H1 (cell line): ENCODE results near the gene LRRC4C. TPM values are rescaled to one million over a fixed set of nuclear protein-coding genes. Genes with fewer than 3 reads are reported as not detected.

ENCODE experiments used
- CTCF ChIA-PET: fragments of 300-600 bp; sonication (Branson Sonifier 250); formaldehyde crosslinking; loops from one replicate; lab custom pipeline; 2021; ENCODE audit not compliant: partially characterized antibody; lab: Charles Lee
- POLR2A ChIA-PET: fragments of 300-600 bp; sonication (Branson Sonifier 250); formaldehyde crosslinking; loops from one replicate; lab custom pipeline; 2021; ENCODE audit warnings: inconsistent platforms; ENCODE audit not compliant: partially characterized antibody; lab: Charles Lee
- DNase-seq, 2 experiments: peaks; one replicate each; pipeline versions ENCODE4 v3.0.0 to v3.0.0-alpha.2; 2010 to 2022; ENCODE audit warnings: low spot score in 2 of 2, low read depth in 1 of 2, mixed read lengths in 1 of 2
- FAIRE-seq: peaks from 2 replicates; lab custom pipeline; 2011; peaks lifted over from hg19 to GRCh38; lab: Jason Lieb, UNC
- H2AFZ ChIP-seq: 2 replicates; pipeline ENCODE4 v1.8.1; 2012; ENCODE audit warnings: low read length, inconsistent platforms
- H2AK5ac ChIP-seq: 2 replicates; pipeline ENCODE4 v1.6.1; 2013; ENCODE audit warnings: low read depth, low read length
- H2BK120ac ChIP-seq: replicated peaks from 2 replicates; pipeline ENCODE3; 2013; ENCODE audit warnings: low read depth, low read length, inconsistent platforms
- H2BK12ac ChIP-seq: 2 replicates; pipeline ENCODE4 v1.6.1; 2013; ENCODE audit warnings: low read depth, low read length
- H2BK15ac ChIP-seq: 2 replicates; pipeline ENCODE4 v1.6.1; 2013; ENCODE audit warnings: low read length
- H2BK20ac ChIP-seq: 2 replicates; pipeline ENCODE4 v1.6.1; 2013; ENCODE audit warnings: low read length
- H2BK5ac ChIP-seq: 2 replicates; pipeline ENCODE4 v1.6.1; 2013; ENCODE audit warnings: low read depth, low read length
- H3K14ac ChIP-seq: 2 replicates; pipeline ENCODE4 v1.6.1; 2013; ENCODE audit warnings: inconsistent platforms; ENCODE audit not compliant: insufficient read length
- H3K18ac ChIP-seq: 2 replicates; pipeline ENCODE4 v1.6.1; 2013; ENCODE audit warnings: low read length; ENCODE audit errors: extremely low read depth
- H3K23ac ChIP-seq: 2 replicates; pipeline ENCODE4 v1.6.1; 2013; ENCODE audit warnings: inconsistent platforms; ENCODE audit not compliant: insufficient read length
- H3K23me2 ChIP-seq: 2 replicates; pipeline ENCODE4 v1.6.1; 2013; ENCODE audit warnings: low read depth, low read length
- H3K27ac ChIP-seq: 2 replicates; pipeline ENCODE4 v1.6.1; 2011; ENCODE audit warnings: low read depth, low read length, inconsistent platforms
- H3K27me3 ChIP-seq, 4 experiments: replicated peaks in 1 of 4; 1 replicate in 1 of 4; 2 replicates in 3 of 4; pipeline versions ENCODE4 v1.6.1 to v1.8.1; 2011 to 2013; ENCODE audit warnings: low read length in 3 of 4, mild to moderate bottlenecking in 3 of 4, inconsistent platforms in 2 of 4, mixed read lengths in 2 of 4, moderate library complexity in 1 of 4; ENCODE audit not compliant: control insufficient read depth in 3 of 4, insufficient read depth in 3 of 4; ENCODE audit errors: extremely low read depth in 1 of 4
- H3K36me3 ChIP-seq, 4 experiments: 2 replicates each; pipeline versions ENCODE4 v1.6.1 to v1.8.1; 2011 to 2013; ENCODE audit warnings: mild to moderate bottlenecking in 4 of 4, low read length in 3 of 4, moderate library complexity in 2 of 4, control low read depth in 1 of 4, inconsistent platforms in 1 of 4; ENCODE audit not compliant: insufficient read depth in 4 of 4, control insufficient read depth in 2 of 4
- H3K4ac ChIP-seq: replicated peaks from 2 replicates; pipeline ENCODE3; 2013; ENCODE audit warnings: low read length, low read depth, mixed read lengths, inconsistent platforms; ENCODE audit not compliant: insufficient read length
- H3K4me1 ChIP-seq, 4 experiments: replicated peaks in 1 of 4; 1 replicate in 1 of 4; 2 replicates in 3 of 4; pipeline versions ENCODE4 v1.6.1 to v1.8.1; 2011 to 2013; ENCODE audit warnings: low read length in 3 of 4, inconsistent platforms in 2 of 4, mixed read lengths in 1 of 4; ENCODE audit not compliant: insufficient read depth in 4 of 4, control insufficient read depth in 3 of 4
- H3K4me2 ChIP-seq, 2 experiments: 2 replicates each; pipeline versions ENCODE4 v1.6.1 to v1.8.1; 2011 to 2013; ENCODE audit warnings: low read depth in 2 of 2, low read length in 2 of 2, control low read depth in 1 of 2, inconsistent platforms in 1 of 2, mild to moderate bottlenecking in 1 of 2; ENCODE audit not compliant: insufficient read depth in 1 of 2
- H3K4me3 ChIP-seq, 4 experiments: fragments of 200-600, 300-600 bp in 1 of 4; sonication (generic), shearing (Covaris generic), sonication (Bioruptor Twin) in 1 of 4; 2 replicates each; pipeline versions ENCODE4 v1.5.1 to v1.8.1; 2011 to 2016; ENCODE audit warnings: low read length in 4 of 4, low read depth in 3 of 4, control low read depth in 2 of 4, inconsistent platforms in 2 of 4, mild to moderate bottlenecking in 2 of 4, mixed read lengths in 1 of 4, moderate library complexity in 1 of 4; ENCODE audit not compliant: insufficient read depth in 2 of 4; ENCODE audit errors: extremely low read depth in 1 of 4
- H3K56ac ChIP-seq: replicated peaks from 2 replicates; pipeline ENCODE3; 2013; ENCODE audit warnings: low read depth, mild to moderate bottlenecking, mixed read lengths, low read length, inconsistent platforms; ENCODE audit not compliant: insufficient read length
- H3K79me1 ChIP-seq: 2 replicates; pipeline ENCODE4 v1.6.1; 2013; ENCODE audit warnings: low read depth, low read length, control low read depth
- H3K79me2 ChIP-seq, 2 experiments: 2 replicates each; pipeline versions ENCODE4 v1.6.1 to v1.8.1; 2012 to 2013; ENCODE audit warnings: low read length in 2 of 2, mild to moderate bottlenecking in 2 of 2, inconsistent platforms in 1 of 2; ENCODE audit not compliant: insufficient read depth in 2 of 2, control insufficient read depth in 1 of 2
- H3K9ac ChIP-seq, 4 experiments: replicated peaks in 1 of 4; 1 replicate in 1 of 4; 2 replicates in 3 of 4; pipeline versions ENCODE4 v1.6.1 to v1.8.1; 2011 to 2013; ENCODE audit warnings: low read depth in 3 of 4, low read length in 3 of 4, control low read depth in 2 of 4, mild to moderate bottlenecking in 2 of 4, moderate library complexity in 2 of 4, inconsistent platforms in 1 of 4; ENCODE audit errors: extremely low read depth in 1 of 4
- H3K9me3 ChIP-seq, 2 experiments: 2 replicates each; pipeline versions ENCODE4 v1.6.1 to v1.8.1; 2012 to 2013; ENCODE audit warnings: mild to moderate bottlenecking in 2 of 2, moderate library complexity in 2 of 2, control low read depth in 1 of 2, inconsistent platforms in 1 of 2, low read depth in 1 of 2, low read length in 1 of 2, mixed read lengths in 1 of 2; ENCODE audit not compliant: insufficient read depth in 2 of 2
- H4K20me1 ChIP-seq, 2 experiments: replicated peaks in 1 of 2; 2 replicates each; pipeline versions ENCODE3 to v1.8.1; 2011 to 2013; ENCODE audit warnings: inconsistent platforms in 2 of 2, low read length in 2 of 2, mild to moderate bottlenecking in 1 of 2; ENCODE audit not compliant: insufficient read depth in 2 of 2, control insufficient read depth in 1 of 2
- H4K5ac ChIP-seq: 2 replicates; pipeline ENCODE4 v1.6.1; 2013; ENCODE audit warnings: low read length, low read depth, mixed read lengths, inconsistent platforms; ENCODE audit not compliant: insufficient read length
- H4K8ac ChIP-seq: 2 replicates; pipeline ENCODE4 v1.8.0; 2013; ENCODE audit warnings: mild to moderate bottlenecking, moderate library complexity, low read length, inconsistent platforms; ENCODE audit not compliant: insufficient read depth; ENCODE audit errors: extremely low read depth
- H4K91ac ChIP-seq: replicated peaks from 2 replicates; pipeline ENCODE3; 2013; ENCODE audit warnings: low read length, mixed read lengths, inconsistent platforms; ENCODE audit not compliant: insufficient read length
- EZH2 ChIP-seq: fragments of 200-600 bp; sonication (generic); IDR thresholded peaks from 2 replicates; pipeline ENCODE4 v1.7.1; 2012; ENCODE audit warnings: low read depth, mild to moderate bottlenecking, moderate library complexity, low read length, inconsistent platforms; ENCODE audit not compliant: severe bottlenecking
- RNF2 ChIP-seq: fragments of 200-900, 300-1000 bp; sonication (generic); IDR thresholded peaks from 2 replicates; pipeline ENCODE4 v1.7.1; 2016; ENCODE audit warnings: borderline replicate concordance, low read depth, mild to moderate bottlenecking, antibody characterized with exemption, low read length; ENCODE audit not compliant: poor library complexity, severe bottlenecking; ENCODE audit errors: missing control alignments
- SAP30 ChIP-seq: fragments of 300-600 bp; sonication (generic); IDR thresholded peaks from 2 replicates; pipeline ENCODE4 v1.7.1; 2012; ENCODE audit warnings: low read length, moderate library complexity, mild to moderate bottlenecking, inconsistent platforms; ENCODE audit not compliant: insufficient read depth, insufficient replicate concordance
- WGBS, 2 experiments: shearing (Covaris generic) in 1 of 2; methylation state at CpG; one replicate each; pipeline versions ENCODE4 v1.1.6 to v1.1.7; 2013 to 2015; ENCODE audit warnings: low lambda C conversion rate in 2 of 2, mixed read lengths in 2 of 2, inconsistent platforms in 1 of 2, low coverage in 1 of 2, missing lambda C conversion rate in 1 of 2; ENCODE audit not compliant: insufficient replicate concordance in 2 of 2, insufficient coverage in 1 of 2, insufficient read length in 1 of 2; ENCODE audit errors: extremely low coverage in 1 of 2, missing lambda C conversion rate in 1 of 2; 5-methylcytosine and 5-hydroxymethylcytosine counted together
- polyA plus RNA-seq, 7 experiments: library from polyadenylated mRNA; depleted of rRNA in 3 of 7; stranded (reverse) in 5 of 7; unstranded in 2 of 7; fragments of >200 nt in 5 of 7; fragments of 200-250 nt in 2 of 7; gene quantifications; 1 replicate in 5 of 7; 2 replicates in 1 of 7; 4 replicates in 1 of 7; pipeline versions ENCODE4 v1.2.1 to v1.2.3, GENCODE V29; 2011 to 2013; ENCODE audit warnings: missing spikeins in 2 of 7, mixed read lengths in 2 of 7
- total RNA-seq: library from RNA; stranded (reverse); fragmentation: NEBNext Ultra II Directional; extraction: Animal tissue kit (Norgen Biotek cat#: 25700); gene quantifications from 2 replicates; pipeline ENCODE4 v1.2.1, GENCODE V29; 2021
- TF ChIP-seq, protein P1 (sequence below): IDR thresholded peaks from 2 replicates; pipeline ENCODE4 v1.6.1; 2012; ENCODE audit warnings: inconsistent platforms

Gene LRRC4C
- total and polyA plus RNA-seq, 2 of the 8 experiments (the other 6 are each of a cell fraction or from before 2014, with no cell fraction given): 0.23 to 2.2 TPM

DNA sequence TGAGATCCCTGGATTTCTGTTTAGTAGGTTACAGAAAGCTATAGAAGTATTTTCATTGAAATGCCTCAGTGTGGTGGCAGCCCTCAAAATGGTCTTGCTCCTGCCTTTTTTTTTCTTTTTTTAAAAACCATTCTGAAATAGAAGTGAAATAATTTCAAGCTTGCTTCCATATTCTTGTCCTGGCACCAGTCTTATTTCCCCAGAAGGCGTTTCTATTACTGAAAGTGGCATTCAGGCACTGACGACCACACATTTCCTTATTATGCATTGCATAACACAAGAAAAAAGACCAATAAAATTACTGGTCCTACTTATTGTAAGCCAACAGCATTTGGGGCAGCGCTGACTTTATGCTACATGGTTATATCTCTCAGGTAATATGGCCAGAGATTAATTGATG is 24.5 kb upstream of the LRRC4C start:
- Histone ChIP-seq H3K9ac (no peak overlapping the region), H4K8ac (no peak overlapping the region), H4K91ac (no peak overlapping the region), H2BK120ac (no peak overlapping the region), H3K79me1 (no peaks in the 10 kb centered on the region), H3K79me2 (no peaks in the 10 kb centered on the region), H3K27ac (no peak overlapping the region), H3K14ac (no peak overlapping the region), H4K5ac (no peak overlapping the region), H3K56ac (no peak overlapping the region), H3K23ac (no peak overlapping the region), H2BK20ac (no peak overlapping the region), H4K20me1 (no peaks in the 10 kb centered on the region), H2BK5ac (no peak overlapping the region), H3K18ac (no peak overlapping the region)
- WGBS, 2 experiments: 59% methylated on average over 3 of the region's 3 CpGs; no CpG with 5 or more reads in 1 of the 2 experiments
- FAIRE-seq: no peak
- ChIA-PET CTCF (no interaction called here), POLR2A (no interaction called here)
- TF ChIP-seq, protein P1, sequence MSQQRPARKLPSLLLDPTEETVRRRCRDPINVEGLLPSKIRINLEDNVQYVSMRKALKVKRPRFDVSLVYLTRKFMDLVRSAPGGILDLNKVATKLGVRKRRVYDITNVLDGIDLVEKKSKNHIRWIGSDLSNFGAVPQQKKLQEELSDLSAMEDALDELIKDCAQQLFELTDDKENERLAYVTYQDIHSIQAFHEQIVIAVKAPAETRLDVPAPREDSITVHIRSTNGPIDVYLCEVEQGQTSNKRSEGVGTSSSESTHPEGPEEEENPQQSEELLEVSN: no peak
- TF ChIP-seq SAP30: no peak
- no peak for TF ChIP-seq EZH2
- TF ChIP-seq RNF2: no peak
- TF ChIP-seq, all 59 proteins: peak for 0
- peaks cover 0 to 4% of the 10 kb centered on the region in 2 experiments; a peak in 1 of 4 replicates for H3K9me3 ChIP-seq
- no peaks in the 10 kb centered on the region for H3K27me3 ChIP-seq
- DNase-seq: no peak
- no peak overlapping the region for H2AFZ ChIP-seq
- H2BK12ac ChIP-seq: no peak overlapping the region
- no peak overlapping the region for H3K4ac ChIP-seq
- H3K36me3 ChIP-seq: no peaks in the 10 kb centered on the region
- H2AK5ac ChIP-seq: no peak overlapping the region
- H2BK15ac ChIP-seq: no peak overlapping the region
- H3K4me3 ChIP-seq: no peak overlapping the region
- H3K23me2 ChIP-seq: no peaks in the 10 kb centered on the region
- no peaks in the 10 kb centered on the region for H3K4me1 ChIP-seq
- H3K4me2 ChIP-seq: no peak overlapping the region
